C4-2B (cell line): Measurements from ENCODE around the gene CCSER2.

Source experiments
- H3K27ac ChIP-seq: fragments of 450-650 bp; 2 replicates; pipeline ENCODE4 v1.5.1; 2017
- ZFX ChIP-seq: fragments of 450-650 bp; IDR thresholded peaks from 2 replicates; pipeline ENCODE4 v1.6.1; 2017
- TF ChIP-seq, protein P1 (sequence below): fragments of 450-650 bp; conservative IDR thresholded peaks from 2 replicates; pipeline ENCODE4 v1.5.1; 2017; ENCODE audit warnings: mild to moderate bottlenecking

Gene CCSER2

DNA sequence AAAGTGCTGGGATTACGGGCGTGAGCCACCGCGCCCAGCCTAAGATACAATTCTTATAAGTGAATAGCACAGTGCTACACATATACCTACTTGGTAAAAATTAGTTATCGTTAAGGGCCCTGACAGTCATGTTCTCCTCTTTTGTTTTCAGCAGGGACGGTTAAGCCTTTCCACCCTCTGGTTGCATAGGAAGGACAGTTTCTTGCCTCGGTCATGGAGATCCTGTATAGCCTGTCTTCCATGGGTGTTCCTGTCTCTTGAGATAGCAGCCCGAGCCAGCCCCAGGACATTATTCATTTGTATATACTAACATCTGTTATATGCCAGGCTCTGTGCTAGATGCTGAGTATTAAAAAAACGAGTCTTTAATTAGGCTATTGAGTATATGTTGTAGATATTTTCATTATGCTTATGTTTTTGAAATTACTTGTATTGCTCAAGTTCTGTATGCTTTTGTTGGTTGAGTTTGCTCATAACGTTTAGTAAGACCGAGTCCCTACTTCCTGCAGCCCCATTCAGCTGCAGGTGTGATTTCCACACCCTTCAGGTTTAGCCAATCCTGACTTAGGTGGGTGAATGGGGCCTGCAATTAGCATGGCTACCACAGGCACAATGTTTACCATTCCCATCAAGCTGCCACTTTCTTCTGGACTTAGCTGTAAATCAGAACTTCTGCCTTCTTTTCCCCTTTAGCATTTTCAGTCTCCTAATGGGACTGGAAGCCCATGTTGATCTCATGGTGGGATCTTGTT lies 24.8 kb downstream of the CCSER2 start:
- H3K27ac ChIP-seq, result no peak overlapping the region
- TF ChIP-seq, protein P1, sequence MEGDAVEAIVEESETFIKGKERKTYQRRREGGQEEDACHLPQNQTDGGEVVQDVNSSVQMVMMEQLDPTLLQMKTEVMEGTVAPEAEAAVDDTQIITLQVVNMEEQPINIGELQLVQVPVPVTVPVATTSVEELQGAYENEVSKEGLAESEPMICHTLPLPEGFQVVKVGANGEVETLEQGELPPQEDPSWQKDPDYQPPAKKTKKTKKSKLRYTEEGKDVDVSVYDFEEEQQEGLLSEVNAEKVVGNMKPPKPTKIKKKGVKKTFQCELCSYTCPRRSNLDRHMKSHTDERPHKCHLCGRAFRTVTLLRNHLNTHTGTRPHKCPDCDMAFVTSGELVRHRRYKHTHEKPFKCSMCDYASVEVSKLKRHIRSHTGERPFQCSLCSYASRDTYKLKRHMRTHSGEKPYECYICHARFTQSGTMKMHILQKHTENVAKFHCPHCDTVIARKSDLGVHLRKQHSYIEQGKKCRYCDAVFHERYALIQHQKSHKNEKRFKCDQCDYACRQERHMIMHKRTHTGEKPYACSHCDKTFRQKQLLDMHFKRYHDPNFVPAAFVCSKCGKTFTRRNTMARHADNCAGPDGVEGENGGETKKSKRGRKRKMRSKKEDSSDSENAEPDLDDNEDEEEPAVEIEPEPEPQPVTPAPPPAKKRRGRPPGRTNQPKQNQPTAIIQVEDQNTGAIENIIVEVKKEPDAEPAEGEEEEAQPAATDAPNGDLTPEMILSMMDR, result no peak
- TF ChIP-seq ZFX, result no peak

DNA sequence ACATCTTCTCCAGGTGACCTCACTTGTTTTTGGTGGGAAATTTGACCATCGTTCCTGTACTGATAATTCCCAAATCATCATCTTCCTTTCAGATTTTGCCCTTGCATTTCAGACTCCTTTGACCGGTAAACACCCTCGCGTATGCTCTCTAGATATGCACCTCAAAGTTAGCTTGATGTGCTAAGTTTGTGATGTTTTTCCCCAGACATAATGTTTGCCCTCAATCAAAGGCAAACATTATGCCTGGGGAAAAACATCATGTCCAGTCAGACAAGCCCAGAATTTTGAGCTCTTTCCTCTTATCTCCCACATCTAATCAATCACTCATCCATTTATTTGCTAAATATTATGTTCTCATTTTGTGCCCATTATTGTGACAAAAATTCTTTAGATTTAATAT lies 26.2 kb downstream of the CCSER2 start:
- TF ChIP-seq, protein P1, result no peak
- TF ChIP-seq ZFX, result no peak
- H3K27ac ChIP-seq, result no peak overlapping the region

DNA sequence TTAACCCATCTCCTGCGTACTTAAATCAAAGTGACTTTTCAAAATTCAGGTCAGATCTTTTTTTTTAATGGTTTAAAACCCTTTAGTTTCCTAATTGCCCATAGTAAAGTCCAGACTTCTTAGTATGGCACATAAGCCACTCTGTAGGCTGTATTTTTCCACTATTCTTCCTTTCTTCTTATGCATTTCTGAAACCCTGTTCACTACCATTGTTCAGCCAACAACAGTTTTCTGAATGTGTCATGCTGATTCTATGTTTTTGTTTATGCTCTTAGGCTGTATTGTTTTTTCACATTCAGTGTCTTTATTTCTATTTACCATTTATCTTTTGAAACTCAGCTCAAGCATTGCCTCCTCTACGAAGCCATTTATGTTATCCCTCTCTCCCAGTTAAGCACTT lies 26.7 kb downstream of the CCSER2 start:
- H3K27ac ChIP-seq, result no peak overlapping the region

DNA sequence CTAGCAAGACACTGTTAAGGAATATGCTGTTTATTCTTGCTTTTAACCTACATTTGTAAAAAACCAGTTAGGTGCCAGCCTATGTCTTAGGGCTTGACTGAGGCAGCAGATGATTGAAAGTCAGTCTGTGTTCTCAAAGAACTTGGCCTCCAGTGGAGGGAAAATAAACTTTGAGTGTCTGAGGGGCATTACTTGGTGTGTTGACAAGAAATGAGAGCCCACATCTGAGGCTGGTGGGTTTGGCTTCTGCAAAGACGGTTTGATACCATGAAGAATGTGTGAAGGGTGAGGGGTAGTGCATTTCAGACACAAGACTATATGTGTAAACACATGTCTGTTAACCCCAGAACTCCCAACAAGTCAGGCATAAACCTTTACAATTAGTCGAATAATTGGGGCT lies 28.5 kb downstream of the CCSER2 start:
- TF ChIP-seq ZFX, result no peak
- TF ChIP-seq, protein P1, result no peak
- H3K27ac ChIP-seq, result no peak overlapping the region

More for the DNA sequence above, 26.7 kb downstream of the CCSER2 start:
- TF ChIP-seq, protein P1, result no peak
- no peak for TF ChIP-seq ZFX

DNA sequence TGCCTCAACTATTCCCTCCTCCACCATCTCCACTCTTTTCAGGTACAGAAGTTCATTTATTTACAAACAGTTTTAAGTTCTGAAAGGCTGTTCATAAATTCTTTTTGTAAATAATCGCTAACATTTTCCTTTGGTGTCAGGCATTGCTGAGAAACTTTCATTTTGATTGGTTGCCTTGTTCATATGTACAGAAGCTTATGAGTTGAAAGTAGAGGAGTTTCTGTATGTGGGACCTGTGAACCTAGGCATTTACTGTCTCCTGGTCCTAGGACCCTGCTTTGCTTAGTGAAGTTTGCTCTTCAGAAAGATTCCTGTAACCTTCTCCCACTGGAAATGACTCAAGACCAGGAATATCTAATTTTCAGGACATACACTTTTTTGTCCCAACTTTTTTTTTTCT lies 30.4 kb downstream of the CCSER2 start:
- TF ChIP-seq, protein P1, result no peak
- TF ChIP-seq ZFX, result no peak
- H3K27ac ChIP-seq, result no peak overlapping the region

DNA sequence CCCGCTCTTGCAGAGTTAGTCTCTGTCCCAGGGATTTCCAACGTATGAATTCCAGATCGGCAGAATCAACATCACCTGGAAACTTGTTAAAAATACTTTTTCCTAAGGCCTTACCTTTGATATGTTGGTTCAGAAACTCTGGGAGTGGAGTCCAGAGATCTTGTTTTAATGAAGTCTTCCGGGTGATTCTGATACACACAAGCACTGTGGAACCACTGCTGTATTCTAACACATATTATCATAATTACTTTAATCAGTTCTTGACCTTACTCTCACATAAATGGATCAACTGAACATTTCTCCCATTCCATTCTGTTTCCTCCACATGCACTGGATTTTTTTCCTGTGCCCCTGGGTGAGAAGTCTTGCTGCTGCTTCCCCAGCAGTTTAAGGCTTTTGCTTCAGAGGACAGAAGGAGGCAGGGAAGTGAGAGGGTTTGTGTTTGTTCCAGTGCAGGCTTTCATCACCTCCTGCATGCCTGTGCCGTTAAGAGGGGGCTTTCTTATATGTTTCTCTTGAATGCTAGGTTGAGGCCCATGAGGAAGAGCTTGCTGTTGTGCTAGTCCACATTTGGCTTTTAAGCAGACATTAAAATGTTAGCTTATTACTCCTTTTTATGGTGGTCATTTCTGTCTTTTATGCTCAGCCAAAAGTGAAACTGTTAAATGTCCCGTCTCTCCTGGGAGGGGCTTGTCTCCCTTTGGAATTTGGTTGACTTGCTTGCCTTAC lies 32.4 kb downstream of the CCSER2 start:
- TF ChIP-seq, protein P1, result no peak
- no peak for TF ChIP-seq ZFX
- H3K27ac ChIP-seq, result no peak overlapping the region

DNA sequence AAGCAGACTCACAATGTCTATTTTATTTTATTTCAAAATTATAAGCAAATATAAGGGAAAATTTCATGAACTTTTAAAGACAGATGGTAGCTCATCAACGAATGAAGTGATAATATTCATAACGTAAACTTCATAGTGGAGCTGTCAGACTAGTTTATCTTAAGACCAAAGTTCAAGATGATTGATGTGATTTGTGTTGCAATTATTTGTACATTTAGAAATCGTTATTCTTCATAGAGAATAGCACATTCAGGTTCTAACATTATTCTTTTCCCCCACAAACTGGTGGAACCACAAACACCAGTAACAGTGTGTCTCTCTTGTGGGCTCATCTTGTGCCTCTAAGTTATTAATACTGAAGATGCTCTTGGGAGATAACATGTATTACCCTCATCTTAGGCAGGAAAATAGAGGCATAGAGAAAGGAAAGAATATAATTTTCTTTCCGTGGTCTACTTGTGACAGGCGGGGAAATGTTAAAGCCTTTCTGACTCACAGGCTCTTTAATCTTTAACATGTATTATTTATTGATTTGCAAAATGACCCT lies 37.0 kb downstream of the CCSER2 start:
- TF ChIP-seq, protein P1, result no peak
- no peak for TF ChIP-seq ZFX
- H3K27ac ChIP-seq, result no peak overlapping the region
